ENCODE results near the gene DRG2. TPM values are rescaled to one million over a fixed set of nuclear protein-coding genes. Genes with fewer than 3 reads are reported as not detected.

Gene DRG2
- polyA plus RNA-seq, 2 of the 4 experiments (the other 2 are of a cell fraction), result 41.9 to 48.3 TPM

- POLR2A ChIA-PET, result no interaction called here
- Histone ChIP-seq H3K4me2 (no peak overlapping the region), H3K9me3 (no peaks in the 10 kb centered on the region), H3K4me3 (no peak overlapping the region), H3K27ac (no peak overlapping the region), H3K4me1 (no peaks in the 10 kb centered on the region)
- TF ChIP-seq CEBPB (IDR thresholded peaks at IDR 0.05) (no peak), ZSCAN20 (CRISPR knock-in tag; IDR thresholded peaks at IDR 0.05) (no peak), CHD4 (IDR thresholded peaks at IDR 0.05; ENCODE audit: borderline replicate concordance) (no peak), NR3C1 (IDR thresholded peaks at IDR 0.05) (no peak), EHMT2 (IDR thresholded peaks at IDR 0.05; ENCODE audit: low read depth) (no peak), TP53 (CRISPR knock-in tag; IDR thresholded peaks at IDR 0.05) (no peak), CTCF (IDR thresholded peaks at IDR 0.05) (peak; percentile 19; the same call in 1 of the 3 replicates), ZFP36 (IDR thresholded peaks at IDR 0.05; ENCODE audit: borderline replicate concordance, partially characterized antibody) (no peak), CHD2 (IDR thresholded peaks at IDR 0.05; ENCODE audit: low read length, partially characterized antibody) (no peak)
- ATAC-seq (peak in 1 of 2 experiments; percentile 56; a peak in 3 of 6 replicates), DNase-seq (ENCODE audit: low read depth in 1 of 2, low spot score in 1 of 2) (peak; percentile 40 to 56), FAIRE-seq (no peak)
- CTCF ChIA-PET, result interaction anchor here (0.8 to 6.5 kb wide), 14 partner anchors 10 to 105 kb away, joined by 4 to 67 read pairs (median 6); partner anchors contain the start of gene ALKBH5
- 64% methylated on average over 18 of the region's 18 CpGs for WGBS (ENCODE audit: missing lambda C conversion rate)
Measured at GRCh38 chr17:18143044-18143936, 55.5 kb downstream of the DRG2 start.

- WGBS (ENCODE audit: missing lambda C conversion rate), result 75% methylated on average over 4 of the region's 4 CpGs
- no peak for FAIRE-seq
- POLR2A ChIA-PET, result no interaction called here
Measured at GRCh38 chr17:18144261-18144660, 56.5 kb downstream of the DRG2 start.

More at GRCh38 chr17:18144261-18144660, 56.5 kb downstream of the DRG2 start:
- CTCF ChIA-PET, result interaction anchor here (0.8 to 6.5 kb wide), 6 partner anchors 9 to 104 kb away, joined by 3 to 67 read pairs (median 6); partner anchors contain the start of gene ALKBH5
- H3K4me3 ChIP-seq, result no peak overlapping the region
- H3K4me2 ChIP-seq, result no peak overlapping the region
- H3K4me1 ChIP-seq, result no peaks in the 10 kb centered on the region
- no peaks in the 10 kb centered on the region for H3K9me3 ChIP-seq
- no peak for TF ChIP-seq MAFK (IDR thresholded peaks at IDR 0.05; ENCODE audit: partially characterized antibody)
- no peak for TF ChIP-seq HOXA7 (CRISPR knock-in tag; IDR thresholded peaks at IDR 0.05)
- TF ChIP-seq HOXB13 (CRISPR knock-in tag; IDR thresholded peaks at IDR 0.05; ENCODE audit: low read depth), result no peak
- TF ChIP-seq ATOH8 (CRISPR knock-in tag; IDR thresholded peaks at IDR 0.05; ENCODE audit: low read depth), result no peak
- no peak for TF ChIP-seq ELK1 (IDR thresholded peaks at IDR 0.05; ENCODE audit: low read depth, low read length)
- no peak for TF ChIP-seq POLR2A (IDR thresholded peaks at IDR 0.05; ENCODE audit: low read length)
- TF ChIP-seq FOSB (CRISPR knock-in tag; IDR thresholded peaks at IDR 0.05), result no peak
- TF ChIP-seq KDM1A (IDR thresholded peaks at IDR 0.05; ENCODE audit: low read depth), result no peak
- no peak for TF ChIP-seq NPAS2 (CRISPR knock-in tag; IDR thresholded peaks at IDR 0.05; ENCODE audit: borderline replicate concordance)
- TF ChIP-seq REST (IDR thresholded peaks at IDR 0.05), result no peak
- TF ChIP-seq ZC3H11A (IDR thresholded peaks at IDR 0.05), result no peak
- H3K27ac ChIP-seq, result no peak overlapping the region
- ATAC-seq, result no peak
- DNase-seq (ENCODE audit: low read depth in 1 of 2, low spot score in 1 of 2), result no peak
